ENCODE data around the gene PODXL2.

The PODXL2 gene

DNA sequence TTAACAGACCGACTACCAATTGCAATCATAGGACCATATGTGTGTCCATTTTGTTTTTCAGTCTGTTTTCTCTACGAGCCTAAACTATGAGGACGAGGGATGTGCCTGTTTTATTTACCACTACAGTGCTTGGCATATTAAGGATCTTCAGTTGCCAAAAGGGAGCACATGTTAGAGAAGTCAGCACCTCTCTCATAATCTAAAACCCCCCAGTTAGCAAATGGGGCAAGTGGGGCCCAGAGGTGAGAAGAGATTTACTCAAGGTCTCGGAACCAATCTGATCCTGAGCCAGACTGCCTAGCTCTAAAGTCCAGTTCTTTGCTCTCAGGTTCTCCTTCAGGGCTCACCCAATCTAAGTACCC is 578 bp upstream of the PODXL2 start:
- no peak for DNase-seq (ENCODE audit: low read depth in 3 of 3)

DNA sequence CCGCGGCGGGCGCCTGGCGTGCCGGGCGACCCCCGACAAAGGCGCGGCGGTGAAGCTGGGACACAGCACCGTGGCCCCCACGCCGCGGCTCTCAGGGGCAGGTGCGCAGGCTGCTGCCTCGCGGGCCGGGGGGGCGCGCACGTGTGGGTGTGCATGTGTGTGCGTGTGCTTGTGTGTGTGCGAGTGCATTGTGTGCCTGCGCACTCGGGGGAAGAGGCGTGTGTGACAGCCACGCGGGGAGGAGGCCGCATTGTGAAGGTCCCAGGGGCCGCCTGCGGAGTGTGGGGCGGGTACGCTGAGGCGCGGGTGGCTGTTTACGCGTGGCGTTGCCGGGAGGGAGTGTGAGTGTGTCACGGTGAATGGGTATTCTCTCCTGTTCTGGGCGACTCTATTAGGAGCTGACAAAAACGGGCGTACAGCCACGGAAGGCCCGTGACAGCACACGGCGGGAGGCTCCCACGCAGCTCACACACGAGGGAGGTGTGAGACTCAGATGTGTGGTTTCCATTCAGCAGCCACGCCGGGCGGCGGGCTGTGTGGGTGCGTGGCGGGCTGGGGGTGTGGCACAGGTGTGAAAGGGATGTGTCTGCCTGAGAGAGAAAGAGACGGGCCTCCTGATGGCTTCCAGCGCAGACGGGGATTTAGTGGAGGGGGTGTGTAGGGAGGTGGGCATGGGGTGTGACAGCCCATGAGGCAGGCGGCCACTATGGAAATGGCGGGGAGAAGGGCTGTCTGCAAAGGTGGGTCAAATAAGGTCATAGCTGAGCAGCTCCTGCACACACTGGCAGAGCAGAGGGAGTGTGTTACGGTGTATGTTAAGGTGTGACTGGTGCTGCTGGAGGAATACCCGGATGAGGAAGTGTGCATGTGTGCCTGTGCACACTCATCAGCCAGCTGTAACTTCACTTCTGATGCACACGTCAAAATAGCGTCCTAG is 750 bp downstream of the PODXL2 start:
- peak in 1 of 3 experiments; percentile 36 for DNase-seq (ENCODE audit: low read depth in 3 of 3)

DNA sequence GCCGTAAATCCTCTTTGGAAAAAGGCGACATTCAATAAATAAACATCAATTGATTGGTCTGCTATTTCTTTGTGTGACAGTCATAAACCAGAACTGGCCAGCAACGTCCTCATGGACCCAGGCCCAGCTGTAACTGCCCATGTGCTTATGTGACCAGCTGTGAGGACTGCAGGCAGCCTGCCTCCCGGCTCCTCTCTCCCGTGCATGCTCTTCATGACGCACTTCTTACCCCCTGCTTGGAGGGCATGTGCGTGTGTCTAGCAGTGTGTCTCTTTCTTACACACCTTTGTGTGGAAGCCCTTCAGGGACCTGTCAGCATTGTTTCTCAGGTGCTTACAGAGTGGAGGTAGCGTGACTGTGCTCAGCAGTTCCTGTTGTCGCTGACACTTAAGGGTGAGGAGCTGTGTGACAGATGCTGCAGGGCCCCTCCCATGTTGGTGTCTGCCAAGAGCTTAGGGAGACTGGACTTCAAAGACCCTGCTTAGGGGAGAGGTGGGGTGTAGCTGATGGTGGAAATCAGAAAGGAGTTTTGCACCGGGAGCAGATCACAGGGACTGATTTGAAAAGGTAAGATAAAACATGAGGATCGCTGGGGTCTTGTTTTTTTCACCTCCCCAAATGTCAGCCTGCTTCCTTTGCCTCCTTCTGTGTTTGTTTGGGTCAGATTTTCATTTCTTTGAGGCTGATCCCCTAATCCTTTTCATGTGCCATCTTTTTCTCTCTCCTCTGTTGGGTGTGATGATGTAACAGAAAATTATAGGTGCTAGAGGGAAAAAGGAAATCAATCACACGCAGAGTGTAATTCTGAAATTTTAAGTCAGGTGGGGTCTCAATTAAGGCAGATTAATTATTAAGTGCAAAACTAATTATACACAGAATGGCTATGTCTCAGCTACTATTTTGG is 2.1 kb downstream of the PODXL2 start:
- no peak for DNase-seq (ENCODE audit: low read depth in 3 of 3)

DNA sequence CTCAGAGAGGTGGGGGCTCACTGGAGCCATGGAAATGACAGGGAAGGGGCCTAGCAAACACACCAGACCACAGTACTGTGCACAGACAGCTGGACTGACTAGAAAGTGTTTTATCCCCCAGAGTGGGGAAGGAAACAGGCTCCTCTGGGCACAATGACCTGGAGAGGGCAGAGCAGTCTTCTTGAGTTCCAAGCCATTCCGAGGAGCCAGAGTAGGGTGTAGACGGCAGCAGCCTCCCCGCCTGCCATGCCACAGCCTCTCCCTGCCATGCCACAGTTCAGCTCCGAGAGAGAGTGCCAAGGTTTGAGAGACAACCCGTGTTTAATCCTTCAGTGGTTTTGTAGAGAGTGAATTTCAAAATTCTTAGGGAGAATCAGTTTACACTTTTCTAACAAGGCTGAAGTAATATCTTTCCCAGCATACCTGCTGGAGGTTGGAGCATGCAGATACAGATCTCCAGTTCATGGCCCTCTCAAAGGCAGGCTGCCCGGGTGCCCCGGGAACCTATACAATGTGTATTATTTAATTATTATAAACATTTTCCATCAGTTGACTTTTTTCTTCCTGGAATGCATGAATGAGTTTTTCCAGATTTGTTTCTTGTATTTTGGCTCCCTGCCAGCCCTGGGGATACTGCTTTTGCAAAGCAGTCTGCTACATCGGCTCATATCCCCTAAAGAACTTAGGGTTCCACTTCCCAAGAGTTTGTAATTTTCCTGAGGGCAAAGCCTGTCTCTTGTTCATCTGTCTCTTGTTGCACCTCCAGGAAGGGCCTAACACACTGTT is 3.2 kb downstream of the PODXL2 start:
- no peak for DNase-seq (ENCODE audit: low read depth in 3 of 3)

DNA sequence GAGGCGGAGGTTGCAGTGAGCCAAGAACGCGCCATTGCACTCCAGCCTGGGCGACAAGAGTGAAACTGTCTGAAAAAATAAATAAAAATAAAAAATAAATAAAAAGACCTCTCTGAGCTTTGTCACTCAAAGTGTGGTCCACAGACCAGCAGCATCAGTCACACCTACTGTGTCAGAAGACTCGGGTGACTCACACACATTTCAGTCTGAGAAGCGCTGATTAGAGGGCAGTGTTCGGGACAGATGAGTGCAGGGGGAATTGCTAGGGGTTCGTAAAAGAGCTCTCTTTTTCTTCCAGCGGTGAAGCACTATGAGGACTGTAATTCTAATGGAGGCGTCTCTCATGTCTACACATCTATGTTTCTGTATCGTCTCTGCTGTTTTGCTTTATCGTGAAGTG is 5.7 kb downstream of the PODXL2 start:
- DNase-seq (ENCODE audit: low read depth in 3 of 3): no peak

DNA sequence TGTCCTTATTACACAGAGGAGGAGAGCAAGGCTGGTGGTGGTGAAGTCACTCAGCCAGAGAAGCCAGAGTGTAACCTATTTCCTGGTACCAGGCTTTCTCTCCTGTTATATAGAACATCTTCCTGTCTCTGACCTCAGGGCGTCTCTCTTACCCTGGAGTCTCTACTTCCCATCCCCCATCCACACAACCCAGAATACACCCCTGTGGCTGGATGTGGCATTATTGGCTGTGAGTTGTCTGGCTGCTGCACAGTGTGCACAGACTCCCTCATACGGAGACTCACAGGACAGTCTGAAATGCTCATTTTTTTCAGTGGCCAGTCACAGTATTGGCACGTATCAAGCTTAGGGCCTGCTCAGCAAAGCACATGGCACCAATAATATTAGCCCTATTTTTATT is 8.6 kb downstream of the PODXL2 start:
- no peak for DNase-seq (ENCODE audit: low read depth in 3 of 3)

DNA sequence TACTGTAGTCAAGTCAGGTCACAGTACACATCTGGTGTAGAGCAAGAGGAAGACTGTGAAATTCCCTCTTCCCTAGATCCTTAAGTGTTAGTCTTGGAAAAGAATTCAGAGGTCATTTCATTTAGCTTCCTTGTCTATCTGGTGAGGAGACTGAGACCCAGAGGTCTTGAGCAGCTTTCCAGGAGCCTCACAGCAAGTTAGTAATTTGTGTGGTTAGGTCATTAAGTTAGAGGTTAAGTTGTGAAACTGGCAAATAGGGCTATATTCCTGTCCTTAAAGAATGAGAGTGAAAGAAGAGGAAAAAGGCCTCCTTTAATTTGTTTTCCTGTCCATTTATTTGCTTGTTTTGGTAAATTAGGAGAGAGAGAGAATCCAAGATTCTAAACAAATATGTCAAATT is 9.0 kb downstream of the PODXL2 start:
- DNase-seq (ENCODE audit: low read depth in 3 of 3): no peak

DNA sequence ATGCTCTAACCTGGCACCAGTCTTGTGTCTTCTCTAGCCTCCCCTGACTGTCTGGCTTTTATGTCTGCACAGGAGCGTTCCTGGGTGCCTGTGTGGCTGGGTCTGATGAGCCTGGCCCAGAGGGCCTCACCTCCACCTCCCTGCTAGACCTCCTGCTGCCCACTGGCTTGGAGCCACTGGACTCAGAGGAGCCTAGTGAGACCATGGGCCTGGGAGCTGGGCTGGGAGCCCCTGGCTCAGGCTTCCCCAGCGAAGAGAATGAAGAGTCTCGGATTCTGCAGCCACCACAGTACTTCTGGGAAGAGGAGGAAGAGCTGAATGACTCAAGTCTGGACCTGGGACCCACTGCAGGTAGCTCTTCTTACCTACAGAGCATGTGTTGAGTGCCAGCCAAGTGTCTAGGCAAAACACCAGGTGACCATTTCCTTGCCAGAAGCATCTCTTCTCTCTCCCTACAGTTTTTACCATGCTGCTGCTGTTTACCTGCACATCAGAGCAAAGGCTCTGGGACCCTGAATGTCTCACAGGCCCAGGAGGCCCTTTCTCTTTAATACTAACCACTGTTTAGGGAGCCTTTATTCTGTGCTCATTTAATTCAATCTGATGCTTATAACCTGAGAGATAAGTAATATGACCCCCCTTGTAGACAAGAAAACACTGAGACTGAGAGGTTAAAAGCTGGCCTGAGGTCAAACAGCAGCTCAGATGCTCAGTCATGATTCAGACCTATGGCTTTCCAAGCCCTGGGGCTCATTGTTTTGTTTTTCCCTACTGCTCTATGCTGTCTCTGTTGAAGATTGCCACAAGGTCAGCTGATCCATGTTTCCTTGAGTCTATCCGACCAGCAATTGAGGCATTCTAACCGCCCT is 10.4 kb downstream of the PODXL2 start:
- DNase-seq (ENCODE audit: low read depth in 3 of 3): no peak

DNA sequence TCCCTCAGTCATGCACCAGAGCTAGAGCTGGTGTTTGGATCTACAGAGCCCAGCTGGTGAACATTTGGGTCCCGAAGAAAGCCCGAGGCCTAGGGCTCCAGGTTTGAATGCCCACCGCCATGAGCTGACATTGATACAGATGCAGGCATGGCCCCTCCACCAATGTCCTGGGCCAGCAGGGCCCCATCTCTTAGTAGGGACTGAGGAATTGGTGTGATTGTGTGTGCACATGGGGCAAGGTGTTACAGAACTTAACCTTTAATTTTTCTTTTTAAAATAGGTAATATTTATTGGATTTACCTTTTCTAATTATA is 11.0 kb downstream of the PODXL2 start:
- DNase-seq (ENCODE audit: low read depth in 3 of 3): no peak

DNA sequence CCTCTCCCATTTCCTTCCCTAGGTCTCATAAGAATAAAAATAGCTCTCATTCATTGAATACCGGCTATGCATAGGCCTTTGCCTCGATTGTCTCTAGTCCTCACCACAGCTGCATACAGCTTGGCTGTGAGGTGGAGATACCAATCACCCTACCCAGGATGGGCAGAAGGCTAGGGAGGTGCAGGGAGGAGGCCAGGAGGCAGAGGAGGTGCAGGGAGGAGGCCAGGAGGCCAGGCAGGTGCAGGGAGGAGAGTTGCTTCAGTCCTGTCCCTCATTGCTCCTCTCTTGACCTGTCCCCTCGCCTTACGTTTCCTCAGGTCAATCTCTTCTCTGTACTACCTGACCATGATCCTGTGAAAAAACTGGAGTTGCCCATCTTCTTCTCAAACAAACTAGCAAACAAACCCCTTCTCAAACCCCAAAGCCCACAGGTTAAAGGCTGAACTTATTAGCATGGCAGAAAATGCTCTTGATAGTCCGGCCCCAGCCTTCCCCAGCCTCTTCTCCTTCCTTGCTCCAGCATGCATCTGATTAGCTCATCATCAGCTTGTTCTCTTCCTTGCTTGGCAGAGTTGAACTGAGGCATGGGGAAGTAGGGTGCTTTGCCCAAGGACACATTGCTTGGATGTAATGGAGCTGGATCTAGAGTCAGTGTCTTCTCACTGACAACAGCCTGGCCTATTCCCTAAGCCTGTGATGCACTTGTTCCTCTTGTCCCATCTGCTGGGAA is 15.8 kb downstream of the PODXL2 start:
- no peak for DNase-seq (ENCODE audit: low read depth in 3 of 3)

DNA sequence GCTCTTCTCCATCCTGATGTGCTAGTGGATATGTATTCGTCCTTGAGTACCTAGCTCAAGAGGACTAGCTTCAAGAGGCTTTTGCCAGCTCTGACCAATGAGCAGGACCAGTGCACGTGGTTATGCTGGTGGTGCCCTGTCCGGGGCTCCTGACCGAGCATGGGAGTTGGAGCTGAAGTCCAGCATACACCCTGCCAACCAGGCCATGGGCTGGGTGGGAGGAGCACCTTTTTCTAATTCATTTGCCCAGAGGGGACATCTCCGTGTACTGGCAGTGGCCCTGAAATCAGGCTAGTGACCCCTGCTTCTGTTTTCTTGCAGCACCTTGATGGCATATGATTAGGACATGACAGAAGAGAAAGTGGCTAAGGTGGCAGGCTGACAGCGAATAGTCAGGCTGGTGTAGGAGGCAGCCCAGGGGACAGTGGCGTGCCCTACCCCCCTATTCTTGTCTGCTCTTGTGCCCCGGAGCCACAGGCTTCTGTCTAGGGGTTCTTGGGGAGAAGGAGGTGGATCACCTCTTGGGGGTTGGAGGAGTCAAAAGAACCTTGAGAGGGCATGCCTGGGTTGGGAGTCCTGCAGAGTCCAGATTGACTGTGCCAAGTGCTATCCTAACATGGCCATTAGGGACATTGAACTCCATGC is 16.5 kb downstream of the PODXL2 start:
- DNase-seq (ENCODE audit: low read depth in 3 of 3): no peak

DNA sequence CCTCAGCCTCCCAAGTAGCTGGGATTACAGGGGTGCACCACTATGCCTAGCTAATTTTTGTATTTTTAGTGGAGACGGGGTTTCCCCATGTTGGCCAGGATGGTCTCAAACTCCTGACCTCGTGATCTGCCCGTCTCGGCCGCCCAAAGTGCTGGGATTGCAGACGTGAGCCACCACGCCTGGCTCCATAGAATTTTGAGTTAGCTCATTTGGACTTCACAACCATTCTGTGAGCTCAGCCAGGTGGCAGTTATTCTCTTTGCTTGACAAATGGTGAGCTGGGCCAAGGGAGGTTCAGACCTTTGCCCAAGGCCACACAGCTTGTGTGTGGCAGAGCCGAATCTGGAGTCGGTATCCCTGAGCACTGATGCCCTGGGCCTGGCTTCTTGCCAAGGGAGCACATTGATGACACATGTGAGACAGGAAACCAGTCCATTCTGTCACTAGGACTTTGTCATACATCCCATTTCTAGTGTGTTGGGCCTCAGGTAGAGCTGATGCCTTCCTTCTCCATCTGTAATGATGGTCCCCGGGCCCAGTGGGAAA is 17.6 kb downstream of the PODXL2 start:
- no peak for DNase-seq (ENCODE audit: low read depth in 3 of 3)

DNA sequence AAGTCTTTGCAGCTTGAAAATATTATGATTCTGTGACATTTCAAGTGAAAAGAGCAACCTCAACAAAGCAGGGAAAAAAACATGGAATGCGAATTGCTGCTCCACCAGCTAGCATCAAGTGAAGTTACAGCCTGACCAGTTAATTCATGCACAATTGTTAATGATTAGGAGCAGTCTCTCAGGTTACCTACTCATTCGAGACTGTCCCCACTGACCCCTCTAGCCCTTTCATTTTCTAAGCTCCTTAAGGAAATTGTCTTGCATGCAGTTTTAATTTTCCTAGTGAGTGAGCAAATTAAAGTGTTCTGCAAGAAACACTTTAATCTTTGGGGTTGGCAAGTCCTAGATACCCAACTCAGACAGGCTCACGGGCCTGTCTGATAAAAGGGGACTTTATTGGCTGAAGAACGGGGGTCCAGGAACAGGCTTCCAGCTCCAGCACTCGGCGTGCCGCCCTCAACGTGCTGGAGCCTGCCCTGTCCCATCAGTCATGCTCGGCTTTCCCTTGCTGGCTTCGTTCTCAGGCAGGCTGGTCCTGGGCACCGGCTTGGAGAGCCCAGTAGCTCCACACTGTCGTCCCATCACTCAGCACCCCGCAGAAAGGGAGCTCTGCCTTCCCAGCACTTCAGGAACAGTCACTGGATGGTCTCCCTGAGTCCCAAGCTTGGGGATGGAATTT is 18.3 kb downstream of the PODXL2 start:
- DNase-seq (ENCODE audit: low read depth in 3 of 3): no peak

DNA sequence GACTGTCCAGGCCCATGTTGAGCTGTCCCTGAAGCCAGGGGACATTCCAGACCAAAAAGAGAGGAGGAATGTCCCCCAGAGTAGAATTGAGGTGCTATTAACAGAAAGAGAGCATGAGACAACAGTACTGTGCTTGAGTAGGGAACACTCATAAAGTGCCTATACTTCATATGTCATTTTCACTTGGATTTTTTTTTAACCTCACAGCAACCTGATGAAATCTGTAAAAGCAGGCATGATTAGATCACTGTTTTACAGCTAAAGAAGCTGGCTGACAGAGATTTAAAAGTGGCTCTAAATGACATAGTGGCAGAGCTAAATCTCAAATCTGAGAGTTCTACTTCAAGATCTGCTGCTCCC is 18.8 kb downstream of the PODXL2 start:
- no peak for DNase-seq (ENCODE audit: low read depth in 3 of 3)

DNA sequence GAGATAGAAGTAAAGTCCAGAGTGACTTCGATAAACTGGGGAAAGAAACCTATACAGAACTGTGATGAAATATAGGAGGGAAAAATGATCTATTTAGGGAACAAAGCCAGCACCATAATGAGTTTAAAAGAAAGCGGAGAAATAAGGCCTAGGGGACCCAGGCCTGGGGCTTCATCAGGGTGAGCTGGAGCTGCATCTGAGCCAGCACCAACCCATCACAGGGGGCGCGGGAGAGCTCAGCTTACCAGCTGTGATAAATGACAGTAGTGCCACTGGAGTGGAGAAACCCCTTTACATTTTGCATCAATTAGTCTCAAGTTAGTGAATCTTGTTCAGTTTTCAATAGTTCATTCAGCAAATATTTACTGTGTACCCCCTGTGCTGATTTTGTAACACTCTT is 21.3 kb downstream of the PODXL2 start:
- no peak for DNase-seq (ENCODE audit: low read depth in 3 of 3)

DNA sequence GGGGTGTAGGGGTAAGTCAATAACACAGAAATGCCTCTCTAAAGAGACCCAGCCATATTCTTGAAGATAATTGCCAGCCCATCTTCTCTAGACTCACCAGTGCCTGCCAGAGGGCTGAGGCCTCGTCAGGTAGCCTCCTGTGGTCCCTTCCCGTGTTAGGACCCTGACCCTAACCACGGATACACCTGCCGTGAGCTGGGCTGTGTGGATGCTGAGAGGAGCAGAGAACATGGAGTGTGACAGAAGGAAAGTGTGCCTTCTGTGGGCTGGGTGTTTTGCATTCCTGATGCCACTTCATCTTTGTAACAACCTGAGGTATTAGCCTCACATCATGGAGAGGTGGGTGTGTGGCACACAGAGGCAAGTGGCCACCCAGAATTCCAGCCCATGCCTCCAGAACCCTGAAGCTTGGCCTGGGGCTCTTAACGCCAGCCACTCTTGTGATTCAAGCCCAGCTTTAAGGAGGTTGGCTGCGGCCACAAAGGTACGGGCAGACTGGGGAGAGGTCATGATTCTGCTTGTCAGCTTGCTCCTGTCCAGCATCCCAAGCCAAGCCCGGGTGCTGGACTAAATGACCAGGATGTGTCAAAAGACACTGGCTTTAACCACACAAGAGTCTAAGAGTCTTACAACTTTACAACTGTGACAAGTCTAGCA is 22.7 kb downstream of the PODXL2 start:
- no peak for DNase-seq (ENCODE audit: low read depth in 3 of 3)

DNA sequence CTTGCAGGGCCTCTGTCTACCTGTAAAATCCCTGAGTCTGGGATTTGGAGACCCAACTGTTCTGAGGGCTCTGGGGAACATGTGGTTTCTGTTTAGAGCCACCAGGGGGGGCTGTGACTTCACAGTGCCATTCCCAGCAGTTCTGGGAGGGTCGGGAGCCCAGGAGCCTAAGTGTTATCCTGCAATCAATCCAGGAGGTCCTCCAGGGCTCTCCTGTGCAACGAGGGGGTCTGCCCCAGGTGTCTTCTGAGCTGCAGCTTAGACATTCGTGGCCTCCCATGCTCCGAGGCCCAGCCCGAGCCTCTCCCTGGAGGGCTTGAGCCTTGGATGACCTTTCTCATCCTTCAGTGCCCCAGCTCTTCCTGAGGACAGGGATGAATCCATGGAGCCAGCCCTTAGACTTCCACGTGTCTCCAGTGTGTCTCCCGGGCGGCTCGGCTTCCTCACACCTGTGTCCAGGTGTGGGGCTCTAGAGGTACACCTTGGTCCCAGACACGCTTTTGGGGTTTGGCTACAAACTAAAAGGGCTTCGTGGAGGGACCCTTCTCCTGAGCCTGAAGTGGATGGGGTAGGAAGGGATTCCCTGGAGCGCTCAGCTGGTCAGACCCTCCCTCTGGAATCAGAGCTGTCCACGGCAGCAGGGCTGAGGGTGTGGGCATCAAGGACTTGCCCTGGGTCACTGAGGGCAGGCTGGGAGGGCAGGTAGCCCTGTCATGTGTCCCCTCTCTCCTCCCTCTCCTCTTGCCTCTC is 23.4 kb downstream of the PODXL2 start:
- no peak for DNase-seq (ENCODE audit: low read depth in 3 of 3)

DNA sequence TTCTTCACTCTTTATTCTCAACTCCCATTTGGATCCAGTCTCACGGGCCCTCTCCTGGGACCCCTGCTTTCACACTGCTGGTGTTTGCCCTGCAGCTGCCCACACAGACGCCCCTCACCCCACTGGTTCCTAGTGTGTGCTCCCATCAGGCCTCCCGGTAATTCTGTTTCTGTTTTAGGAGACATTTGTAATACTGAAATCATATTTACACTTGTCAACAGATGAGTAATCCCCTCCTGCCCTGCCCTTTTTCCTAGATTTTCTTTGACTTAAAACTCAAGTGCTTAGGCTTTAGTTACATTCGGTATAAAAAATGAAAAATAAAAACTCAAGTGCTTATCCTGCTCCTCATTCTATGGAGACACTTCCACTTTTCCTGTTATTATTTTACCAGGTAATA is 25.4 kb downstream of the PODXL2 start:
- no peak for DNase-seq (ENCODE audit: low read depth in 3 of 3)

Data from stimulated activated CD4-positive, alpha-beta T cell treated with anti-CD3 and anti-CD28 coated beads, TNF-alpha, amount 100 ng/mL, for 24 hours (primary cell).